ENCODE results near the gene TIMP2.

- TF ChIP-seq POLR2A (IDR thresholded peaks at IDR 0.05): no peak
- TF ChIP-seq, protein P1, sequence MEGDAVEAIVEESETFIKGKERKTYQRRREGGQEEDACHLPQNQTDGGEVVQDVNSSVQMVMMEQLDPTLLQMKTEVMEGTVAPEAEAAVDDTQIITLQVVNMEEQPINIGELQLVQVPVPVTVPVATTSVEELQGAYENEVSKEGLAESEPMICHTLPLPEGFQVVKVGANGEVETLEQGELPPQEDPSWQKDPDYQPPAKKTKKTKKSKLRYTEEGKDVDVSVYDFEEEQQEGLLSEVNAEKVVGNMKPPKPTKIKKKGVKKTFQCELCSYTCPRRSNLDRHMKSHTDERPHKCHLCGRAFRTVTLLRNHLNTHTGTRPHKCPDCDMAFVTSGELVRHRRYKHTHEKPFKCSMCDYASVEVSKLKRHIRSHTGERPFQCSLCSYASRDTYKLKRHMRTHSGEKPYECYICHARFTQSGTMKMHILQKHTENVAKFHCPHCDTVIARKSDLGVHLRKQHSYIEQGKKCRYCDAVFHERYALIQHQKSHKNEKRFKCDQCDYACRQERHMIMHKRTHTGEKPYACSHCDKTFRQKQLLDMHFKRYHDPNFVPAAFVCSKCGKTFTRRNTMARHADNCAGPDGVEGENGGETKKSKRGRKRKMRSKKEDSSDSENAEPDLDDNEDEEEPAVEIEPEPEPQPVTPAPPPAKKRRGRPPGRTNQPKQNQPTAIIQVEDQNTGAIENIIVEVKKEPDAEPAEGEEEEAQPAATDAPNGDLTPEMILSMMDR (IDR thresholded peaks at IDR 0.05): no peak
Measured at GRCh38 chr17:78953356-78954350, 28.5 kb upstream of the TIMP2 start.
